Measurements from ENCODE around the gene AMOT.

- TF ChIP-seq POLR2A (IDR thresholded peaks at IDR 0.05): no peak
- no peak for TF ChIP-seq CTCF (IDR thresholded peaks at IDR 0.05)
Measured at GRCh38 chrX:112785344-112785743, 55.3 kb downstream of the AMOT start.
